ENCODE data around the gene HDGFL1. TPM values are rescaled to one million over a fixed set of nuclear protein-coding genes. Genes with fewer than 3 reads are reported as not detected.

Gene HDGFL1
- total RNA-seq: not detected

DNA sequence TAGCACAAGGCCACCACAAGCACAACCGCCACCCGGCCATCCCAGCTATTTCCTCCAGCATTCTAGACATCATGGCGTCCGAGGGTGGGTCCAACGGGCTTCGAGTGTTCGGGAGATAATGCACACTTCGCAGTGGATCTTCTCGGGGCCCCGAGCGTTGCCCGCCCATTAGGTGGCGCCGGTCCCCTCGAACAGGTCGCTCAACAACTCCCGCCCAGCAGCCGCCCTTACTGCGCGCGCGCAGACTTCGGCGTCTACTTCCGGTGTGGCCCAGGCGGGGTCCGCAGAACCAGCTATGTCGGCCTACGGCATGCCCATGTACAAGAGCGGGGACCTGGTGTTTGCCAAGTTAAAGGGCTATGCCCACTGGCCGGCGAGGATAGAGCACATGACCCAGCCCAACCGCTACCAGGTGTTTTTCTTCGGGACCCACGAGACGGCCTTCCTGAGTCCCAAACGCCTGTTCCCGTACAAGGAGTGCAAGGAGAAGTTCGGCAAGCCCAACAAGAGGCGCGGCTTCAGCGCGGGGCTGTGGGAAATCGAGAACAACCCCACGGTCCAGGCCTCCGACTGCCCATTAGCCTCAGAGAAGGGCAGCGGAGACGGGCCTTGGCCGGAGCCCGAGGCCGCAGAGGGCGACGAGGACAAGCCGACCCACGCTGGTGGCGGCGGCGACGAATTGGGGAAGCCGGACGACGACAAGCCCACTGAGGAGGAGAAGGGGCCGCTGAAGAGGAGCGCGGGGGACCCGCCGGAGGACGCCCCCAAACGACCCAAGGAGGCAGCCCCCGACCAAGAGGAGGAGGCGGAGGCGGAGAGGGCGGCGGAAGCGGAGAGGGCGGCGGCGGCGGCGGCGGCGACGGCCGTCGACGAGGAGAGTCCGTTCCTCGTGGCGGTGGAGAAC, at the start of gene HDGFL1:
TSS of gene HDGFL1 (plus strand) at position 286 of the 904 bp plus-strand sequence. CDS start at position 296, 10 bp downstream.
- H3K36me3 ChIP-seq: no peaks in the 10 kb centered on the region
- H3K27ac ChIP-seq: no peak within 1 kb of the TSS
- TF ChIP-seq POLR2AphosphoS5 (IDR thresholded peaks at IDR 0.05; ENCODE audit: insufficient read depth in 1 of 2, low read depth in 1 of 2) (no peak), POLR2A (IDR thresholded peaks at IDR 0.05) (no peak), CTCF (IDR thresholded peaks at IDR 0.05) (no peak)
- no peaks in the 10 kb centered on the region for H3K4me1 ChIP-seq
- intact Hi-C loops (cut with DNase I): no loop called here
- no peak for DNase-seq (ENCODE audit: extremely low spot score in 2 of 2)
- H3K9me3 ChIP-seq: no peaks in the 10 kb centered on the region
- no peaks in the 10 kb centered on the region for H3K27me3 ChIP-seq
- H3K4me3 ChIP-seq: no peak within 1 kb of the TSS

DNA sequence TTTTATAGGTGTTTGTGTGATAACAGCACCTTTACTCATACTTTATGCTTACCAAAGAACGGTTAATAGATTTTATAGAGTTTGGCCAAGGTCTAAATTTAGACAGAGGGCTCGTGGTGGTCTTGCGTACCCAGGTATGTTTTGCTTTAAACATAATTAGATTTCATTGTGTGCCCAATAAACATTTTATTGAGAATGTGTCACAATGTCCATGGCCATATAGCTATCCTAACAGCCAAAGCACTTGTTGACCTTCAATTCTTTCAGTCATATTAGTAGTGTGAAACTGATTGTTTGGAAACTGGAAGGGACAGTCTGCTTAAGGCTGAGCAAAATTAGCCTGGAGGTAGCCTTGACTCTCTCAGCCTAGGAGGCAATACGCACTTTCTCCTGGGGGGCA, 48.3 kb upstream of the HDGFL1 start:
- Histone ChIP-seq H3K27me3 (no peaks in the 10 kb centered on the region), H3K36me3 (no peaks in the 10 kb centered on the region), H3K4me3 (no peak overlapping the region), H3K27ac (no peak overlapping the region), H3K4me1 (no peaks in the 10 kb centered on the region), H3K9me3 (no peaks in the 10 kb centered on the region)
- TF ChIP-seq POLR2AphosphoS5 (IDR thresholded peaks at IDR 0.05; ENCODE audit: insufficient read depth in 1 of 2, low read depth in 1 of 2): no peak
- no peak for TF ChIP-seq POLR2A (IDR thresholded peaks at IDR 0.05)
- no peak for TF ChIP-seq CTCF (IDR thresholded peaks at IDR 0.05)
- DNase-seq (ENCODE audit: extremely low spot score in 2 of 2): no peak
- intact Hi-C loops (cut with DNase I): no loop called here

- intact Hi-C loops (cut with DNase I): no loop called here
- TF ChIP-seq POLR2A (IDR thresholded peaks at IDR 0.05) (no peak), POLR2AphosphoS5 (IDR thresholded peaks at IDR 0.05; ENCODE audit: insufficient read depth in 1 of 2, low read depth in 1 of 2) (no peak), CTCF (IDR thresholded peaks at IDR 0.05) (no peak)
- DNase-seq (ENCODE audit: extremely low spot score in 2 of 2): no peak
- no peak overlapping the region for H3K27ac ChIP-seq
- no peaks in the 10 kb centered on the region for H3K9me3 ChIP-seq
- H3K27me3 ChIP-seq: no peaks in the 10 kb centered on the region
- no peak overlapping the region for H3K4me3 ChIP-seq
- H3K36me3 ChIP-seq: no peaks in the 10 kb centered on the region
- no peaks in the 10 kb centered on the region for H3K4me1 ChIP-seq
Measured at GRCh38 chr6:22526736-22527135, 42.6 kb upstream of the HDGFL1 start.

DNA sequence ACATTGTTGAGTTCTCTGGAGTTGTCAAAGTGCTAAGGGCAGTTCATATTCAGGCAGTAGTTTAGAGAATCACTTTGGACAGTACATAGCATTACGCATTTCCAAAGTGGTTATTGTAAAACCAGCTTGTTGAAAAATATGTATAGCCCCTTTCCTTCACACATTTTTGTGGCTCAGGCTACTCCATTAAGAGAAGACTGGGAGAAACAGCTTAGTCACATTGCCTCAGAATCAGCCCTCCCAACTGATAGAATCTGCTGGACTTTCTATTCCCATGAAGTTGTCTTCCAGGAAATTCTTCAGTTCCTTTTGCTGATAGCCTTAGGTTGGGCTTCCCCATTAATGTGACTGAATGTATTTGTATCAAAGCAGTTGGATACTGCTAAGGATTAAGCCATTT, 39.5 kb upstream of the HDGFL1 start:
- no peak for TF ChIP-seq CTCF (IDR thresholded peaks at IDR 0.05)
- TF ChIP-seq POLR2A (IDR thresholded peaks at IDR 0.05): no peak
- no peak for TF ChIP-seq POLR2AphosphoS5 (IDR thresholded peaks at IDR 0.05; ENCODE audit: insufficient read depth in 1 of 2, low read depth in 1 of 2)
- Histone ChIP-seq H3K4me3 (no peak overlapping the region), H3K4me1 (no peaks in the 10 kb centered on the region), H3K36me3 (no peaks in the 10 kb centered on the region), H3K9me3 (no peaks in the 10 kb centered on the region), H3K27ac (no peak overlapping the region), H3K27me3 (no peaks in the 10 kb centered on the region)
- intact Hi-C loops (cut with DNase I): no loop called here
- no peak for DNase-seq (ENCODE audit: extremely low spot score in 2 of 2)

DNA sequence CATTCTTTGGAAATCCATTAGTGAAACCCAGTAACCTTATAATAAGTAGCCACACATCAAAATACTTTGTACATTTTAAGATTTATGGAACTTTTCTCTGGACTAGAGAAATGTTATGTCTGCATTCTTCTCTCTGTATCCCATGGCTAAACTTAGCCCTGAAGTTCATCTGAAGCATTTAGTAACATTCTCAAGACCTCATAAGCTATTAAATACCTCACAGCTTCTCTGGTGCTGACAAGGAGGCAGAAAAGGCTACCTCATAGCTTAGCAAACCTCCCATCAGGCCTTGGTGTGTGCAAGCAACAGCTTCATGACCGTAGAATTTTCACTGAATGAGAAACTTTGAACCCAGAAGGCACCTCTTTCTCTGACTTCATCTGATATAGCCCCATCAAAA, 38.9 kb upstream of the HDGFL1 start:
- Histone ChIP-seq H3K9me3 (no peaks in the 10 kb centered on the region), H3K27ac (no peak overlapping the region), H3K36me3 (no peaks in the 10 kb centered on the region), H3K4me1 (no peaks in the 10 kb centered on the region), H3K27me3 (no peaks in the 10 kb centered on the region), H3K4me3 (no peak overlapping the region)
- no peak for TF ChIP-seq CTCF (IDR thresholded peaks at IDR 0.05)
- no peak for TF ChIP-seq POLR2AphosphoS5 (IDR thresholded peaks at IDR 0.05; ENCODE audit: insufficient read depth in 1 of 2, low read depth in 1 of 2)
- intact Hi-C loops (cut with DNase I): no loop called here
- DNase-seq (ENCODE audit: extremely low spot score in 2 of 2): no peak

All from vagina (tissue), 2 donors.